Endothelial cell of umbilical vein (primary cell): ENCODE measurements around the gene LPP.

Experiments used
- EZH2 ChIP-seq: IDR thresholded peaks from 2 replicates; pipeline ENCODE4 v1.6.1; 2012; ENCODE audit warnings: borderline replicate concordance, low read depth, mild to moderate bottlenecking, moderate library complexity, low read length, inconsistent platforms; ENCODE audit not compliant: severe bottlenecking
- JUN ChIP-seq: IDR thresholded peaks from 2 replicates; pipeline ENCODE4 v1.6.1; 2011; ENCODE audit warnings: borderline replicate concordance, low read depth; ENCODE audit not compliant: insufficient read length, insufficient read depth
- POLR2A ChIP-seq: IDR thresholded peaks from 2 replicates; pipeline ENCODE4 v1.6.1; 2012; ENCODE audit warnings: low read depth, mild to moderate bottlenecking, control low read depth, low read length
- TF ChIP-seq, protein P1 (sequence below): IDR thresholded peaks from 2 replicates; pipeline ENCODE4 v1.6.1; 2011; ENCODE audit not compliant: insufficient read depth, insufficient read length
- TF ChIP-seq, protein P2 (sequence below), 2 donors: IDR thresholded peaks; 1 replicate in 1 of 2; 2 replicates in 1 of 2; pipeline ENCODE4 v1.5.1; 2011; ENCODE audit warnings: low read length in 2 of 2, mild to moderate bottlenecking in 2 of 2, moderate library complexity in 2 of 2, control low read depth in 1 of 2, inconsistent platforms in 1 of 2, low read depth in 1 of 2; ENCODE audit not compliant: insufficient read depth in 1 of 2; ENCODE audit errors: extremely low read depth in 1 of 2

DNA sequence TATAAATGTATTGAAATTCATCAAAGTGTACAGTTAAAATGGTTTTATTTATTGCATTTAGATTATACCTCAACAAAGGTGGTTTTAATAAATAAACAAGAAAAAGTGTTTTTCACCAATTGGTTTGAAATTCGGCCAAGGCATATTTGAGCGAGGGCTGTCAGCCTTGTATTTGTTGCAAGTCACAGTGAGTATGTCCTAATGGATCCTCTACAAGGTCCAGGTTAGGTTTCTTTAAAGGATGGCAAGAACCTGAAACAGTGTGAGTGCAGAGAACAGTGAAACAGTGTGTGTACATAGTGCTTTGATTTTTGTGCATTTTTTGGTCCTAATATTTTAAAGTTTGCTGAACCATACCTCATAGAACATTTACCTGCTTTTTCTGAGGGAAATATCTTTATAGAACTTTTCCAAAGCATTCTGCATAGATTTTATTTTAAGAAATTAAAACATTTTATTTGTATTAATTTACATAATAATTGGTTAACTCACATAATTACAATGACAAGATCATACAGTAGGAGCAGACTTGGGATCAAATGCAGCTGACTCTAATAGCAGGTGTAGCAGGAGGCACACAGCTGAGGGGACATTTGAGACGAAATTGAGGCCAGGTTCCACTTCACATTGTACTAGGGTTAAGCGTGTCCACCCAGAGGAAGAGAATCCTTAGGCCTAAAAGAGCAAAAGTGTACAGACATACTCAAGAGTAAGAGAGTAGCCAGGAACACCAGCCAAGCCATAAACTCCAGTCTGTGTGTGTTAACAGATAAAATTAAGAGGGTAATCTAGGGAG, 589.0 kb downstream of the LPP start:
- no peak for TF ChIP-seq EZH2
- TF ChIP-seq, protein P1, sequence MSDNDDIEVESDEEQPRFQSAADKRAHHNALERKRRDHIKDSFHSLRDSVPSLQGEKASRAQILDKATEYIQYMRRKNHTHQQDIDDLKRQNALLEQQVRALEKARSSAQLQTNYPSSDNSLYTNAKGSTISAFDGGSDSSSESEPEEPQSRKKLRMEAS: no peak
- no peak for TF ChIP-seq JUN
- TF ChIP-seq POLR2A: no peak
- TF ChIP-seq, protein P2, sequence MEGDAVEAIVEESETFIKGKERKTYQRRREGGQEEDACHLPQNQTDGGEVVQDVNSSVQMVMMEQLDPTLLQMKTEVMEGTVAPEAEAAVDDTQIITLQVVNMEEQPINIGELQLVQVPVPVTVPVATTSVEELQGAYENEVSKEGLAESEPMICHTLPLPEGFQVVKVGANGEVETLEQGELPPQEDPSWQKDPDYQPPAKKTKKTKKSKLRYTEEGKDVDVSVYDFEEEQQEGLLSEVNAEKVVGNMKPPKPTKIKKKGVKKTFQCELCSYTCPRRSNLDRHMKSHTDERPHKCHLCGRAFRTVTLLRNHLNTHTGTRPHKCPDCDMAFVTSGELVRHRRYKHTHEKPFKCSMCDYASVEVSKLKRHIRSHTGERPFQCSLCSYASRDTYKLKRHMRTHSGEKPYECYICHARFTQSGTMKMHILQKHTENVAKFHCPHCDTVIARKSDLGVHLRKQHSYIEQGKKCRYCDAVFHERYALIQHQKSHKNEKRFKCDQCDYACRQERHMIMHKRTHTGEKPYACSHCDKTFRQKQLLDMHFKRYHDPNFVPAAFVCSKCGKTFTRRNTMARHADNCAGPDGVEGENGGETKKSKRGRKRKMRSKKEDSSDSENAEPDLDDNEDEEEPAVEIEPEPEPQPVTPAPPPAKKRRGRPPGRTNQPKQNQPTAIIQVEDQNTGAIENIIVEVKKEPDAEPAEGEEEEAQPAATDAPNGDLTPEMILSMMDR (IDR thresholded peaks at IDR 0.05; ENCODE audit: extremely low read depth in 1 of 2, insufficient read depth in 1 of 2, low read depth in 1 of 2, low read length in 2 of 2): no peak
